ENCODE results near the gene RTL10.
"Not testable (repeated sequence)": the region's sequence is repeated elsewhere in the genome, so short reads cannot be mapped to it uniquely, and the experiment has no call there.

RTL10 gene

GRCh38 chr22:19836512-19836911 is 18.2 kb downstream of the RTL10 start:
- in situ Hi-C loops (cut with HindIII; ENCODE audit: low pct_ligation_motif_present, low pct_unique_long_range_greater_than_20kb, low sequenced_read_pairs), result no loop called here
- DNase-seq, result no peak

- in situ Hi-C loops (cut with HindIII; ENCODE audit: low pct_ligation_motif_present, low pct_unique_long_range_greater_than_20kb, low sequenced_read_pairs), result no loop called here
- no peak for DNase-seq
Observed at GRCh38 chr22:19834599-19834998, 20.1 kb downstream of the RTL10 start.

GRCh38 chr22:19833327-19833726 is 21.3 kb downstream of the RTL10 start:
- DNase-seq; in situ Hi-C loops (cut with HindIII; ENCODE audit: low pct_ligation_motif_present, low pct_unique_long_range_greater_than_20kb, low sequenced_read_pairs): not testable (repeated sequence)

- in situ Hi-C loops (cut with HindIII; ENCODE audit: low pct_ligation_motif_present, low pct_unique_long_range_greater_than_20kb, low sequenced_read_pairs), result no loop called here
Observed at GRCh38 chr22:19832476-19833108, 22.1 kb downstream of the RTL10 start.

GRCh38 chr22:19831979-19832378 is 22.7 kb downstream of the RTL10 start:
- in situ Hi-C loops (cut with HindIII; ENCODE audit: low pct_ligation_motif_present, low pct_unique_long_range_greater_than_20kb, low sequenced_read_pairs); DNase-seq: not testable (repeated sequence)

More at GRCh38 chr22:19832476-19833108, 22.1 kb downstream of the RTL10 start:
- no peak for DNase-seq

- in situ Hi-C loops (cut with HindIII; ENCODE audit: low pct_ligation_motif_present, low pct_unique_long_range_greater_than_20kb, low sequenced_read_pairs), result no loop called here
- no peak for DNase-seq
Observed at GRCh38 chr22:19831016-19831415, 23.7 kb downstream of the RTL10 start.

- in situ Hi-C loops (cut with HindIII; ENCODE audit: low pct_ligation_motif_present, low pct_unique_long_range_greater_than_20kb, low sequenced_read_pairs), result no loop called here
- no peak for DNase-seq
Observed at GRCh38 chr22:19828035-19828401, 26.7 kb downstream of the RTL10 start.

GRCh38 chr22:19827341-19828034 is 27.2 kb downstream of the RTL10 start:
- no peak for DNase-seq
- in situ Hi-C loops (cut with HindIII; ENCODE audit: low pct_ligation_motif_present, low pct_unique_long_range_greater_than_20kb, low sequenced_read_pairs), result no loop called here

GRCh38 chr22:19826619-19826950 is 28.1 kb downstream of the RTL10 start:
- in situ Hi-C loops (cut with HindIII; ENCODE audit: low pct_ligation_motif_present, low pct_unique_long_range_greater_than_20kb, low sequenced_read_pairs), result no loop called here
- no peak for DNase-seq

GRCh38 chr22:19825904-19826618 is 28.6 kb downstream of the RTL10 start:
- in situ Hi-C loops (cut with HindIII; ENCODE audit: low pct_ligation_motif_present, low pct_unique_long_range_greater_than_20kb, low sequenced_read_pairs), result no loop called here
- DNase-seq, result no peak

GRCh38 chr22:19824926-19825339 is 29.7 kb downstream of the RTL10 start:
- in situ Hi-C loops (cut with HindIII; ENCODE audit: low pct_ligation_motif_present, low pct_unique_long_range_greater_than_20kb, low sequenced_read_pairs), result no loop called here
- DNase-seq, result no peak

- DNase-seq, result no peak
- in situ Hi-C loops (cut with HindIII; ENCODE audit: low pct_ligation_motif_present, low pct_unique_long_range_greater_than_20kb, low sequenced_read_pairs), result no loop called here
Observed at GRCh38 chr22:19824212-19824925, 30.3 kb downstream of the RTL10 start.

- in situ Hi-C loops (cut with HindIII; ENCODE audit: low pct_ligation_motif_present, low pct_unique_long_range_greater_than_20kb, low sequenced_read_pairs), result no loop called here
- no peak for DNase-seq
Observed at GRCh38 chr22:19823902-19824211, 30.8 kb downstream of the RTL10 start.

GRCh38 chr22:19823191-19823901 is 31.3 kb downstream of the RTL10 start:
- DNase-seq, result no peak
- in situ Hi-C loops (cut with HindIII; ENCODE audit: low pct_ligation_motif_present, low pct_unique_long_range_greater_than_20kb, low sequenced_read_pairs), result no loop called here

- in situ Hi-C loops (cut with HindIII; ENCODE audit: low pct_ligation_motif_present, low pct_unique_long_range_greater_than_20kb, low sequenced_read_pairs), result no loop called here
Observed at GRCh38 chr22:19822301-19823117, 32.2 kb downstream of the RTL10 start.

GRCh38 chr22:19821523-19822300 is 33.0 kb downstream of the RTL10 start:
- in situ Hi-C loops (cut with HindIII; ENCODE audit: low pct_ligation_motif_present, low pct_unique_long_range_greater_than_20kb, low sequenced_read_pairs), result no loop called here
- DNase-seq, result no peak

More at GRCh38 chr22:19822301-19823117, 32.2 kb downstream of the RTL10 start:
- no peak for DNase-seq

GRCh38 chr22:19820880-19821522 is 33.7 kb downstream of the RTL10 start:
- in situ Hi-C loops (cut with HindIII; ENCODE audit: low pct_ligation_motif_present, low pct_unique_long_range_greater_than_20kb, low sequenced_read_pairs), result no loop called here
- no peak for DNase-seq
